Measurements from ENCODE around the gene ARHGAP29. TPM values are rescaled to one million over a fixed set of nuclear protein-coding genes. Genes with fewer than 3 reads are reported as not detected.
"Not testable (repeated sequence)": the region's sequence is repeated elsewhere in the genome, so short reads cannot be mapped to it uniquely, and the experiment has no call there.

ARHGAP29 gene
- total and polyA plus RNA-seq, 2 of the 8 experiments (the other 6 are each of a cell fraction or from before 2014, with no cell fraction given), result 0.57 to 3.2 TPM

GRCh38 chr1:94164885-94165284 lies 72.5 kb downstream of the ARHGAP29 start:
- H4K5ac ChIP-seq (ENCODE audit: insufficient read length, low read depth, low read length); H4K91ac ChIP-seq (replicated peaks; ENCODE audit: insufficient read length, low read length); POLR2A ChIA-PET (ENCODE audit: partially characterized antibody); H3K27me3 ChIP-seq (replicated peaks in 1 of 4; ENCODE audit: control insufficient read depth in 3 of 4, extremely low read depth in 1 of 4, insufficient read depth in 3 of 4, low read length in 3 of 4); H3K79me1 ChIP-seq (ENCODE audit: low read depth, low read length); H3K9me3 ChIP-seq (ENCODE audit: insufficient read depth in 2 of 2, low read depth in 1 of 2, low read length in 1 of 2); H2BK20ac ChIP-seq (ENCODE audit: low read length); H3K4me3 ChIP-seq (ENCODE audit: extremely low read depth in 1 of 4, insufficient read depth in 2 of 4, low read depth in 3 of 4, low read length in 4 of 4); H3K18ac ChIP-seq (ENCODE audit: extremely low read depth, low read length); H2BK5ac ChIP-seq (ENCODE audit: low read depth, low read length); H2AFZ ChIP-seq (ENCODE audit: low read length); H3K23ac ChIP-seq (ENCODE audit: insufficient read length); H4K20me1 ChIP-seq (replicated peaks in 1 of 2; ENCODE audit: control insufficient read depth in 1 of 2, insufficient read depth in 2 of 2, low read length in 2 of 2); H3K27ac ChIP-seq (ENCODE audit: low read depth, low read length); H2BK12ac ChIP-seq (ENCODE audit: low read depth, low read length); H3K4me2 ChIP-seq (ENCODE audit: insufficient read depth in 1 of 2, low read depth in 2 of 2, low read length in 2 of 2); H2BK120ac ChIP-seq (replicated peaks; ENCODE audit: low read depth, low read length); FAIRE-seq; H3K79me2 ChIP-seq (ENCODE audit: control insufficient read depth in 1 of 2, insufficient read depth in 2 of 2, low read length in 2 of 2); H3K14ac ChIP-seq (ENCODE audit: insufficient read length); H3K4ac ChIP-seq (replicated peaks; ENCODE audit: insufficient read length, low read depth, low read length); H3K9ac ChIP-seq (replicated peaks in 1 of 4; ENCODE audit: extremely low read depth in 1 of 4, low read depth in 3 of 4, low read length in 3 of 4); DNase-seq (ENCODE audit: low read depth in 1 of 2, low spot score in 2 of 2); H3K56ac ChIP-seq (replicated peaks; ENCODE audit: insufficient read length, low read depth, low read length); H2BK15ac ChIP-seq (ENCODE audit: low read length); H3K4me1 ChIP-seq (replicated peaks in 1 of 4; ENCODE audit: control insufficient read depth in 3 of 4, insufficient read depth in 4 of 4, low read length in 3 of 4); H3K36me3 ChIP-seq (ENCODE audit: control insufficient read depth in 2 of 4, insufficient read depth in 4 of 4, low read length in 3 of 4); H2AK5ac ChIP-seq (ENCODE audit: low read depth, low read length); H4K8ac ChIP-seq (ENCODE audit: extremely low read depth, insufficient read depth, low read length); H3K23me2 ChIP-seq (ENCODE audit: low read depth, low read length): not testable (repeated sequence)
- CTCF ChIA-PET (ENCODE audit: partially characterized antibody), result interaction anchor here (1.7 kb wide), 1 partner anchor 102 kb away, joined by 7 read pairs; no protein-coding TSS in a partner anchor
- 75% methylated on average over 2 of the region's 2 CpGs; no CpG with 5 or more reads in 1 of the 2 experiments for WGBS, 2 experiments (ENCODE audit: extremely low coverage in 1 of 2, insufficient coverage in 1 of 2, insufficient read length in 1 of 2, insufficient replicate concordance in 2 of 2, low coverage in 1 of 2, low lambda C conversion rate in 2 of 2, missing lambda C conversion rate in 1 of 2)

GRCh38 chr1:94164121-94164520 lies 73.3 kb downstream of the ARHGAP29 start:
- H3K27me3 ChIP-seq (replicated peaks in 1 of 4; ENCODE audit: control insufficient read depth in 3 of 4, extremely low read depth in 1 of 4, insufficient read depth in 3 of 4, low read length in 3 of 4); H3K9ac ChIP-seq (replicated peaks in 1 of 4; ENCODE audit: extremely low read depth in 1 of 4, low read depth in 3 of 4, low read length in 3 of 4); H2BK15ac ChIP-seq (ENCODE audit: low read length); H3K56ac ChIP-seq (replicated peaks; ENCODE audit: insufficient read length, low read depth, low read length); POLR2A ChIA-PET (ENCODE audit: partially characterized antibody); H3K18ac ChIP-seq (ENCODE audit: extremely low read depth, low read length); H3K4me3 ChIP-seq (ENCODE audit: extremely low read depth in 1 of 4, insufficient read depth in 2 of 4, low read depth in 3 of 4, low read length in 4 of 4); H2BK12ac ChIP-seq (ENCODE audit: low read depth, low read length); DNase-seq (ENCODE audit: low read depth in 1 of 2, low spot score in 2 of 2); H3K79me2 ChIP-seq (ENCODE audit: control insufficient read depth in 1 of 2, insufficient read depth in 2 of 2, low read length in 2 of 2); H3K9me3 ChIP-seq (ENCODE audit: insufficient read depth in 2 of 2, low read depth in 1 of 2, low read length in 1 of 2); H2BK5ac ChIP-seq (ENCODE audit: low read depth, low read length); H2AFZ ChIP-seq (ENCODE audit: low read length); H4K91ac ChIP-seq (replicated peaks; ENCODE audit: insufficient read length, low read length); H3K23me2 ChIP-seq (ENCODE audit: low read depth, low read length); H2AK5ac ChIP-seq (ENCODE audit: low read depth, low read length); H3K14ac ChIP-seq (ENCODE audit: insufficient read length); H3K23ac ChIP-seq (ENCODE audit: insufficient read length); H3K36me3 ChIP-seq (ENCODE audit: control insufficient read depth in 2 of 4, insufficient read depth in 4 of 4, low read length in 3 of 4); H3K27ac ChIP-seq (ENCODE audit: low read depth, low read length); H3K4ac ChIP-seq (replicated peaks; ENCODE audit: insufficient read length, low read depth, low read length); H3K4me1 ChIP-seq (replicated peaks in 1 of 4; ENCODE audit: control insufficient read depth in 3 of 4, insufficient read depth in 4 of 4, low read length in 3 of 4); H4K8ac ChIP-seq (ENCODE audit: extremely low read depth, insufficient read depth, low read length); H4K5ac ChIP-seq (ENCODE audit: insufficient read length, low read depth, low read length); FAIRE-seq; CTCF ChIA-PET (ENCODE audit: partially characterized antibody); H3K4me2 ChIP-seq (ENCODE audit: insufficient read depth in 1 of 2, low read depth in 2 of 2, low read length in 2 of 2); H2BK120ac ChIP-seq (replicated peaks; ENCODE audit: low read depth, low read length); H2BK20ac ChIP-seq (ENCODE audit: low read length); H3K79me1 ChIP-seq (ENCODE audit: low read depth, low read length); H4K20me1 ChIP-seq (replicated peaks in 1 of 2; ENCODE audit: control insufficient read depth in 1 of 2, insufficient read depth in 2 of 2, low read length in 2 of 2): not testable (repeated sequence)
- 79% methylated on average over 1 of the region's 1 CpG; no CpG with 5 or more reads in 1 of the 2 experiments for WGBS, 2 experiments (ENCODE audit: extremely low coverage in 1 of 2, insufficient coverage in 1 of 2, insufficient read length in 1 of 2, insufficient replicate concordance in 2 of 2, low coverage in 1 of 2, low lambda C conversion rate in 2 of 2, missing lambda C conversion rate in 1 of 2)
